Nephron progenitor cell (in vitro differentiated cells): ENCODE measurements around the gene RNF213.

Experiments used
- DNase-seq: peaks from one replicate; pipeline ENCODE4 v3.0.0; 2021
- H3K27ac Mint-ChIP-seq: 2 replicates; pipeline ENCODE4 v1.8.0; 2021; ENCODE audit warnings: mild to moderate bottlenecking, moderate library complexity, mixed read lengths
- H3K27me3 Mint-ChIP-seq: 2 replicates; pipeline ENCODE4 v1.8.0; 2021; ENCODE audit warnings: mild to moderate bottlenecking, low read depth, mixed read lengths; ENCODE audit not compliant: poor library complexity
- H3K36me3 Mint-ChIP-seq: 2 replicates; pipeline ENCODE4 v1.8.0; 2021; ENCODE audit warnings: low read depth, mixed read lengths
- H3K4me1 Mint-ChIP-seq: 2 replicates; pipeline ENCODE4 v1.8.0; 2021; ENCODE audit warnings: mixed read lengths
- H3K4me3 Mint-ChIP-seq: 2 replicates; pipeline ENCODE4 v1.8.0; 2021; ENCODE audit warnings: mild to moderate bottlenecking, moderate library complexity, mixed read lengths
- H3K9me3 Mint-ChIP-seq: 2 replicates; pipeline ENCODE4 v1.8.0; 2021; ENCODE audit warnings: mild to moderate bottlenecking, moderate library complexity, mixed read lengths
- TF ChIP-seq, protein P1 (sequence below): fragments of 200-600 bp; sonication (generic); IDR thresholded peaks from 2 replicates; pipeline ENCODE4 v1.5.0; 2021; ENCODE audit warnings: antibody characterized with exemption

The RNF213 gene

GRCh38 chr17:80376531-80376930, 115.9 kb downstream of the RNF213 start:
- Mint-ChIP-seq H3K27ac (no peak overlapping the region), H3K9me3 (no peaks in the 10 kb centered on the region), H3K4me1 (no peaks in the 10 kb centered on the region), H3K27me3 (peaks cover 3% of the 10 kb centered on the region), H3K36me3 (peaks cover 34% of the 10 kb centered on the region), H3K4me3 (no peak overlapping the region)
- no peak for DNase-seq
- TF ChIP-seq, protein P1, sequence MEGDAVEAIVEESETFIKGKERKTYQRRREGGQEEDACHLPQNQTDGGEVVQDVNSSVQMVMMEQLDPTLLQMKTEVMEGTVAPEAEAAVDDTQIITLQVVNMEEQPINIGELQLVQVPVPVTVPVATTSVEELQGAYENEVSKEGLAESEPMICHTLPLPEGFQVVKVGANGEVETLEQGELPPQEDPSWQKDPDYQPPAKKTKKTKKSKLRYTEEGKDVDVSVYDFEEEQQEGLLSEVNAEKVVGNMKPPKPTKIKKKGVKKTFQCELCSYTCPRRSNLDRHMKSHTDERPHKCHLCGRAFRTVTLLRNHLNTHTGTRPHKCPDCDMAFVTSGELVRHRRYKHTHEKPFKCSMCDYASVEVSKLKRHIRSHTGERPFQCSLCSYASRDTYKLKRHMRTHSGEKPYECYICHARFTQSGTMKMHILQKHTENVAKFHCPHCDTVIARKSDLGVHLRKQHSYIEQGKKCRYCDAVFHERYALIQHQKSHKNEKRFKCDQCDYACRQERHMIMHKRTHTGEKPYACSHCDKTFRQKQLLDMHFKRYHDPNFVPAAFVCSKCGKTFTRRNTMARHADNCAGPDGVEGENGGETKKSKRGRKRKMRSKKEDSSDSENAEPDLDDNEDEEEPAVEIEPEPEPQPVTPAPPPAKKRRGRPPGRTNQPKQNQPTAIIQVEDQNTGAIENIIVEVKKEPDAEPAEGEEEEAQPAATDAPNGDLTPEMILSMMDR = no peak

DNA sequence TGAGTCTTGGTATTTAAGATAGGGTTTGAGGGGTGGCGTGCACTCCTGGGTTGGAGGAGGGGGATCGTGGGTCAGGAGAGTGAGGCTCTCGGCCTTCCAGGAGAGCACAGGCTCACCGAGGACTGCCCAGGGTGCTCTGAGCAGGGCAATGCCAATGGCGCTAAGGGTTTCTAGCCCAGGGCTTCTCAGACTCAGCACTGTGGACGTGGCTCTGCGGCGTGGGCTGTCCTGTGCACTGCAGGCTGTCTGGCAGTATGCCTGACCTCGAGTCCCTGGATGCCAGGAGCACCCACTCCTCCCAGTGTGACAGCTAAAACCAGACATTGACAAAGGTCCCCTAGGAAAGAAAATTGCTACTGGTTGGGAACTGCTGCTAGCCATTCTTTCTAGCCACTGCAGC, 117.1 kb downstream of the RNF213 start:
- Mint-ChIP-seq H3K4me3 (no peak overlapping the region), H3K27me3 (peaks cover 3% of the 10 kb centered on the region), H3K4me1 (no peaks in the 10 kb centered on the region), H3K36me3 (peaks cover 34% of the 10 kb centered on the region), H3K27ac (no peak overlapping the region), H3K9me3 (no peaks in the 10 kb centered on the region)
- TF ChIP-seq, protein P1 = no peak
- no peak for DNase-seq

DNA sequence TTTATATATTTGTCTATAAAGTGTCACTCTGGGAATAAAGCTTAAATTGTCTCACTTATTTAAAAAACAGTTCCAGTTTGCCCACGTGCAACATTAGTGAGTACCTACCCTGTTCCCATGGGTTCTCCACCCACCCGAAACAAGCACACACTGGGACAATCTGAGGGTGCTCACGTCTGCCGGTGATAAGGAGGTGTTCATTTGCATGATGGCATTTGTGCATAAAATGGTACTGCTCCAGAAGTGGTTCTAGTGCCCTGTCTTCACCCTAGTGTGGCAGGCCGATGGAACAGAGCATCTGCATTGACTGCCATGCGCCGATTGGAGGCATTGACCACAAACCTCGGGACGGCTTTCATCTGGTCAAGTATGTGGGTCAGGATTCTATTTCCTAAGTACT, 118.7 kb downstream of the RNF213 start:
- TF ChIP-seq, protein P1 = no peak
- no peak for DNase-seq
- peaks cover 29% of the 10 kb centered on the region for H3K36me3 Mint-ChIP-seq

GRCh38 chr17:80380068-80380467, 119.4 kb downstream of the RNF213 start:
- no peaks in the 10 kb centered on the region for H3K4me1 Mint-ChIP-seq
- H3K9me3 Mint-ChIP-seq = no peaks in the 10 kb centered on the region
- H3K36me3 Mint-ChIP-seq = peaks cover 25% of the 10 kb centered on the region
- no peak for DNase-seq
- H3K27me3 Mint-ChIP-seq = no peaks in the 10 kb centered on the region
- H3K4me3 Mint-ChIP-seq = no peak overlapping the region
- H3K27ac Mint-ChIP-seq = no peak overlapping the region
- TF ChIP-seq, protein P1 = no peak

More for the DNA sequence above, 118.7 kb downstream of the RNF213 start:
- H3K9me3 Mint-ChIP-seq = no peaks in the 10 kb centered on the region
- H3K4me1 Mint-ChIP-seq = no peaks in the 10 kb centered on the region
- H3K27me3 Mint-ChIP-seq = no peaks in the 10 kb centered on the region
- H3K4me3 Mint-ChIP-seq = no peak overlapping the region
- no peak overlapping the region for H3K27ac Mint-ChIP-seq

DNA sequence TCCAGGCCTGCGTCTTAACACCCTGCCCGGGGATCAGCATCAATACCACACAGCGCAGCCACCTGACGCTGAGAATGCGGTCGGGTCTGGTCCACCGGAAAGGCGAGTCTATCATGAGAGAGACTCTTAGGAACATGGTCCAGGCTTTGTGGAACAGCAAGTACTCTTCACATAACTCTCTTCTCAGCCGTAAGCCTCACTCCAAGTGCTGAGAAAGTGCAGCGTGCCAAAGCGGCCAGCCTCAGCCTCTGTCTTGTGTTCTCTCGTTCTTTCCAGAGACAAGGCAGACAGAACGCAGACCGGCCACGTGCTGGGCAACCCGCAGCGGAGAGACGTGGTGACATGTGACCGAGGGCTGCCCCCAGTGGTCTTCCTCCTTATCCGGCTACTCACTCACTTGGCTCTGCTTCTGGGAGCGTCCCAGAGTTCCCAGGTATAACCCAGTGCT, 119.9 kb downstream of the RNF213 start:
- Mint-ChIP-seq H3K4me1 (peaks cover 4% of the 10 kb centered on the region), H3K27ac (no peak overlapping the region), H3K27me3 (no peaks in the 10 kb centered on the region), H3K36me3 (peaks cover 25% of the 10 kb centered on the region), H3K9me3 (no peaks in the 10 kb centered on the region), H3K4me3 (no peak overlapping the region)
- DNase-seq = no peak
- TF ChIP-seq, protein P1 = no peak

GRCh38 chr17:80381416-80381923, 120.8 kb downstream of the RNF213 start:
- Mint-ChIP-seq H3K4me1 (peaks cover 5% of the 10 kb centered on the region), H3K36me3 (peaks cover 18% of the 10 kb centered on the region), H3K4me3 (no peak overlapping the region), H3K9me3 (no peaks in the 10 kb centered on the region), H3K27me3 (no peaks in the 10 kb centered on the region), H3K27ac (peak overlapping the region; percentile 3)
- TF ChIP-seq, protein P1 = no peak
- no peak for DNase-seq
